Thyroid gland (tissue), 4 donors: ENCODE data around the gene ARSI. TPM values are rescaled to one million over a fixed set of nuclear protein-coding genes. Genes with fewer than 3 reads are reported as not detected.

Experiments
- DNase-seq, 2 donors: peaks; one replicate each; pipeline ENCODE4 v3.0.0-alpha.2; 2019
- H3K27ac ChIP-seq, 3 donors: fragments of 200-600 bp; sonication (generic); 1 replicate in 2 of 3; 2 replicates in 1 of 3; pipeline ENCODE4 v1.5.1; 2016 to 2019; ENCODE audit warnings: mild to moderate bottlenecking in 1 of 3, moderate library complexity in 1 of 3
- H3K27me3 ChIP-seq: fragments of 200-600 bp; sonication (generic); one replicate; pipeline ENCODE4 v1.5.1; 2019
- H3K36me3 ChIP-seq, 2 donors: fragments of 200-600 bp; sonication (generic); one replicate each; pipeline ENCODE4 v1.5.1; 2016 to 2019
- H3K4me1 ChIP-seq, 2 donors: fragments of 200-600 bp; sonication (generic); one replicate each; pipeline ENCODE4 v1.5.1; 2017 to 2019
- H3K4me3 ChIP-seq, 3 donors: fragments of 200-600 bp; sonication (generic); replicated peaks in 1 of 3; 1 replicate in 2 of 3; 2 replicates in 1 of 3; pipeline ENCODE4 v1.5.1; 2016; ENCODE audit warnings: mild to moderate bottlenecking in 1 of 3
- H3K9me3 ChIP-seq: fragments of 200-600 bp; sonication (generic); one replicate; pipeline ENCODE4 v1.5.1; 2017
- POLR2A ChIP-seq, 2 donors: fragments of 450-650 bp; IDR thresholded peaks; one replicate each; pipeline ENCODE4 v1.6.1; 2017; ENCODE audit warnings: antibody characterized with exemption in 2 of 2, mild to moderate bottlenecking in 2 of 2, moderate library complexity in 1 of 2
- WGBS, 2 donors: methylation state at CpG; one replicate each; pipeline ENCODE4 v1.1.5; 2017; 5-methylcytosine and 5-hydroxymethylcytosine counted together
- intact Hi-C: fragments of 100-400 bp; cut with DNase I; formaldehyde crosslinking; loops from one replicate; pipeline ENCODE4 v1.15.1; 2023
- total RNA-seq, 4 donors: library from RNA; depleted of rRNA; stranded (reverse); fragments of >200 nt; gene quantifications; one replicate each; pipeline ENCODE4 v1.2.3, GENCODE V29; 2016
- TF ChIP-seq, protein P1 (sequence below), 6 experiments: fragments of 200-600 bp in 3 of 6; fragments of 450-650 bp in 3 of 6; sonication (generic) in 3 of 6; IDR thresholded peaks; one replicate each; pipeline ENCODE4 v1.5.1; 2016 to 2019; ENCODE audit warnings: antibody characterized with exemption in 6 of 6, mild to moderate bottlenecking in 2 of 6, inconsistent platforms in 1 of 6, moderate library complexity in 1 of 6

Gene ARSI
- total RNA-seq, 4 donors from 2014 or later: 0.22 to 0.67 TPM; not detected in 2

DNA sequence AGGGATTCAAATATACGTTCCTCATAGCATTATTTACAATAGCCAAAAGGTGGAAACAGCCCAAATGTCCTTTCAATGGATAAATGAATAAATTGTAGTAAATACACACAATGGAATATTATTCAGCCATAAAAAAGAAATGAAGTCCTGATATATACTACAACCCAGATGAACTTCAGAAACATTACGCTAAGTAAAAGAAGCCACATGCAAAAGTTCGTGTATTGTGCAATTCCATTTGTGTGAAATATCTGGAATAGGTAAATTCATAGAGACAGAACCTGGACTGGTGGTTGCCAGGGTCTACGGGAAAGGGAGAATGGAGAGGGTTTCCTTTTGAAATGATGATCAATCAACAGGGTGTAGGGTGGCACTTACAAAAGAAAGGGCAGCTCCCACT is 12.5 kb upstream of the ARSI start:
- no peaks in the 10 kb centered on the region for H3K36me3 ChIP-seq
- TF ChIP-seq POLR2A (IDR thresholded peaks at IDR 0.05): no peak
- TF ChIP-seq, protein P1, sequence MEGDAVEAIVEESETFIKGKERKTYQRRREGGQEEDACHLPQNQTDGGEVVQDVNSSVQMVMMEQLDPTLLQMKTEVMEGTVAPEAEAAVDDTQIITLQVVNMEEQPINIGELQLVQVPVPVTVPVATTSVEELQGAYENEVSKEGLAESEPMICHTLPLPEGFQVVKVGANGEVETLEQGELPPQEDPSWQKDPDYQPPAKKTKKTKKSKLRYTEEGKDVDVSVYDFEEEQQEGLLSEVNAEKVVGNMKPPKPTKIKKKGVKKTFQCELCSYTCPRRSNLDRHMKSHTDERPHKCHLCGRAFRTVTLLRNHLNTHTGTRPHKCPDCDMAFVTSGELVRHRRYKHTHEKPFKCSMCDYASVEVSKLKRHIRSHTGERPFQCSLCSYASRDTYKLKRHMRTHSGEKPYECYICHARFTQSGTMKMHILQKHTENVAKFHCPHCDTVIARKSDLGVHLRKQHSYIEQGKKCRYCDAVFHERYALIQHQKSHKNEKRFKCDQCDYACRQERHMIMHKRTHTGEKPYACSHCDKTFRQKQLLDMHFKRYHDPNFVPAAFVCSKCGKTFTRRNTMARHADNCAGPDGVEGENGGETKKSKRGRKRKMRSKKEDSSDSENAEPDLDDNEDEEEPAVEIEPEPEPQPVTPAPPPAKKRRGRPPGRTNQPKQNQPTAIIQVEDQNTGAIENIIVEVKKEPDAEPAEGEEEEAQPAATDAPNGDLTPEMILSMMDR (IDR thresholded peaks at IDR 0.05): no peak
- H3K27me3 ChIP-seq: no peaks in the 10 kb centered on the region
- H3K9me3 ChIP-seq: no peaks in the 10 kb centered on the region
- 89 to 94% methylated on average over 4 of the region's 4 CpGs for WGBS, 2 donors
- H3K4me3 ChIP-seq: no peak overlapping the region
- DNase-seq: no peak
- no peak overlapping the region for H3K27ac ChIP-seq
- H3K4me1 ChIP-seq: peaks cover 4 to 5% of the 10 kb centered on the region in 2 donors
- intact Hi-C loops: no loop called here

DNA sequence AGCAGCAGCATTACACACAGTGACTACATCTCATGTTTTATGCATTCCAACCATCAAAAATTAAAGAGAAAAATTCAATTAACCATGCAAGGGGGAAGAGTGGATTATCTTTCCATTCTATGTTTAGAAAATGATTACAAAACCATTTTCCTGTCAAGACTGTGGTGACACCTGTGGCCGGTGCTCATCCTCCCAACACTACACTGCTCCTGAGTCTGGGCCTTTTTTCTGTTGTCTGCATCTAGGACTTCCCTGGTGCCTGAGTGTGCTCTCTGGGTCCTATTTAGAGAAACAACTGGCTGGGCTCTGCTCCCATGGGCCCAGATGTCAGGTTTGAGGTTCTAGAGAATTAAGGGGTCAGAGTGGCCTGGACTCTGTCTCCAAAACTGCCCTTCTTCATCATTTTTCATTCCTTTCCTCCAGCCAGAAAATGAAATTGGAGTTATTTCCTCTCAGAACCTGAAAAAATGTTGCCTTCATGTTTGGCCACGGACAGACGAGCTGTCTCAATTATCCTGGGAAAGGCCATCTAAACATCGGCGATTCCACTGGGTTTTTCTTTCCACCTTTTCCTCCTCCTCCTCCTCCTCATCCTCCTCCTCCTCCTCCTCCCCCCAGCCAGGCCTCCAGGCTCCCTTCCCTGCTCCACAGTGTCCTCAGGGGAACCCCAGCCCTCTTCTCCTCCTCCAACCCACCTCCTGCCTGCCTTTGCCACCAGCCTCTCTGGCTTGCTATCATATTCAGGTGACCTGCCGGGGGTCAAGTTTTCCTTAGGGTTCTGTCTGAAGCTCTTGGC is 11.4 kb upstream of the ARSI start:
- H3K27ac ChIP-seq: no peak overlapping the region
- intact Hi-C loops: no loop called here

DNA sequence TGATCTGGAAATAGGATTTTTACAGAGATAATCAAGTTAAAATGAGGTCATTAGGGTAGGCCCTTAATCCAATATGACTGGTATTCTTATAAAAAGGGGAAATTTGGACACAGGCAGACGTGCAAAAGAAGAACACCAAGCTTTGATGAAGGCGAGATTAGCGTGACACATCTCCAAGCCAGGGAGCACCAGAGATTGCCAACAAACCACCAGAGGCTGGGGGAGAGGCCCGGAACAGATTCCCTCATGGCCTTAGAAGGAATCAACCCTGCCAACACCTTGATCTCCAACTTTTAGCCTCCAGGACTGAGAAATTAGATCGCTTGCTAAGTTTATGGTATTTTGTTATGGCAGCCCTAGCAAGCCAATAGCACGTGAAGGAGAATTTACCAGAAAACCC is 10.8 kb upstream of the ARSI start:
- no peak for DNase-seq
- 90 to 92% methylated on average over 6 of the region's 6 CpGs for WGBS, 2 donors
- H3K27ac ChIP-seq: no peak overlapping the region
- H3K4me1 ChIP-seq: no peaks in the 10 kb centered on the region
- H3K9me3 ChIP-seq: no peaks in the 10 kb centered on the region
- H3K4me3 ChIP-seq: no peak overlapping the region
- TF ChIP-seq, protein P1 (IDR thresholded peaks at IDR 0.05): no peak
- intact Hi-C loops: no loop called here
- H3K27me3 ChIP-seq: no peaks in the 10 kb centered on the region
- H3K36me3 ChIP-seq: no peaks in the 10 kb centered on the region

More for the DNA sequence above, 11.4 kb upstream of the ARSI start:
- Histone ChIP-seq H3K27me3 (no peaks in the 10 kb centered on the region), H3K4me1 (no peaks in the 10 kb centered on the region), H3K4me3 (no peak overlapping the region), H3K9me3 (no peaks in the 10 kb centered on the region), H3K36me3 (no peaks in the 10 kb centered on the region)
- TF ChIP-seq, protein P1 (IDR thresholded peaks at IDR 0.05): no peak
- DNase-seq: no peak
- 66 to 84% methylated on average over 6 of the region's 6 CpGs for WGBS, 2 donors

DNA sequence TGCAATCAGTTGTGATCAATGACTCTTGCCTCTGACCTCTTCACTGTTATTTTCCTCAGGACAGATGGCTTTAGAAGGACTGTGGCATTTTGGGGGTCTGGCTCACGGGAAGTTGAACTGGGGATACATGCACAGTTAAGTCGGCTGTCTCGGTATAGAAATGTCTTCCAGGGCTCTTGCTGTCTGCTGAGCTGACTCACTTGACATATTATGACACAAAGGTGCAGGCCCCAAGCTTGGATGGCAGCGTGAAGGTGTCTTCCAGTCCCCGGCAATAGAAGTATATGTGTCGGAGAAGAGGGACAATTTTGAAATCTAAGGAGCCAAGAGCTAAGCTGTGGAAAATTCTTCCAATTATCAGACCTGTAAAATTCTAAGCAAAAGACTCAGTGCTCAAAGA is 9.8 kb upstream of the ARSI start:
- no peak for DNase-seq
- Histone ChIP-seq H3K27ac (no peak overlapping the region), H3K4me3 (no peak overlapping the region), H3K4me1 (no peaks in the 10 kb centered on the region), H3K36me3 (no peaks in the 10 kb centered on the region), H3K9me3 (no peaks in the 10 kb centered on the region), H3K27me3 (no peaks in the 10 kb centered on the region)
- no peak for TF ChIP-seq POLR2A (IDR thresholded peaks at IDR 0.05)
- TF ChIP-seq, protein P1 (IDR thresholded peaks at IDR 0.05): no peak
- intact Hi-C loops: no loop called here
- WGBS, 2 donors: 89 to 90% methylated on average over 6 of the region's 6 CpGs

DNA sequence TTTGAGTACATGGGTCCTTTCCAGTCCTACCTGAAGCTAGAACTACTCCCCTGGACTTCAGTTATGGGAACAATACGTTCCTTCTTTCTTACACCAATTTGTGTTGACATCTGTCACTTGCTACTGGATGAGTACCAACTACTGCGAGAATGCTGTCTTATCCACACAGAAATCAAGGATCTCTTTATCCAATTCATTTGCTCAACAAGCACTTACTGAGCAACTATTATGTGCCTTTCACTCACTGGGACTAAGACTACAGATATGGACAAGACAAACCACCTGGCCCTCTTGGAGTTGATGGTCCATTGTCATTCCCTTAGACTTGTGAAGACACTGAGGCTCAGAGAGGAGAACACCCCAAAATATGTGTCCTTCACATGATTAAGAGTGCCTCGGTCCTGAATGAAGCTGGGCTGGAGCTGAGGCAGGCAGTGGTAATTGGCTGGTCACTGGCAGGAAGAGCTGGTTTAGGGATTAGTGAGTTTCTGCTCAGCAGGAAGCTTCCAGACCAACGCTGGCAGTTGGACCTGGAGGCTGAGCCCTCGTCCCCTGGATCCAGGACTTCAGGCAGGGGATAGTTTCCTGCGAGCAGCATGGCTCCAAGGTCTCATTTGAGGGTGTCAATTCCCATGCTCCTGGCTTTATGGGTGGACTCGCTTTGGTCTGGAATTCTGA is 8.4 kb upstream of the ARSI start:
- intact Hi-C loops: no loop called here
- no peaks in the 10 kb centered on the region for H3K9me3 ChIP-seq
- TF ChIP-seq POLR2A (IDR thresholded peaks at IDR 0.05): no peak
- TF ChIP-seq, protein P1 (IDR thresholded peaks at IDR 0.05): no peak
- no peak overlapping the region for H3K27ac ChIP-seq
- H3K4me1 ChIP-seq: no peaks in the 10 kb centered on the region
- 68 to 72% methylated on average over 7 of the region's 7 CpGs for WGBS, 2 donors
- no peaks in the 10 kb centered on the region for H3K36me3 ChIP-seq
- no peak for DNase-seq
- H3K4me3 ChIP-seq: no peak overlapping the region
- no peaks in the 10 kb centered on the region for H3K27me3 ChIP-seq
